Right cardiac atrium (tissue), 5 donors: ENCODE results near the gene GRIP2. TPM values are rescaled to one million over a fixed set of nuclear protein-coding genes. Genes with fewer than 3 reads are reported as not detected.

Experiments
- ATAC-seq, 2 donors: fragments of 200-7000 bp; cut with Tn5 transposase; one replicate each; pipeline versions ENCODE4 v1.8.0 to v1.9.1; 2020; ENCODE audit warnings: moderate library complexity in 2 of 2, mild to moderate bottlenecking in 1 of 2
- DNase-seq, 3 donors: peaks; one replicate each; pipeline ENCODE4 v3.0.0-alpha.2; 2020
- H3K27ac ChIP-seq: one replicate; pipeline ENCODE4 v1.5.1; 2013; ENCODE audit warnings: mild to moderate bottlenecking, low read length, control low read depth, moderate library complexity
- H3K27me3 ChIP-seq: one replicate; pipeline ENCODE4 v1.6.1; 2013; ENCODE audit not compliant: control insufficient read depth, insufficient read depth
- H3K4me1 ChIP-seq: one replicate; pipeline ENCODE4 v1.6.1; 2013; ENCODE audit warnings: low read length; ENCODE audit not compliant: control insufficient read depth, insufficient read depth
- H3K4me3 ChIP-seq: one replicate; pipeline ENCODE4 v1.5.1; 2013; ENCODE audit warnings: low read length, control low read depth
- H3K9me3 ChIP-seq: one replicate; pipeline ENCODE4 v1.6.1; 2013; ENCODE audit warnings: low read length; ENCODE audit not compliant: control insufficient read depth
- WGBS: extraction: QIAGEN DNeasy Blood & Tissue Kit; methylation state at CpG from one replicate; pipeline ENCODE4 v1.1.7; 2013; 5-methylcytosine and 5-hydroxymethylcytosine counted together
- intact Hi-C, 4 donors: fragments of 100-400 bp; cut with DNase I; formaldehyde crosslinking; loops; one replicate each; pipeline versions ENCODE4 v1.11.0 to v1.14.0; 2022 to 2023
- polyA plus RNA-seq: library from polyadenylated mRNA; stranded (reverse); fragments of 200-250 nt; gene quantifications from one replicate; pipeline ENCODE4 v1.2.3, GENCODE V29; 2013
- total RNA-seq, 4 donors: library from RNA; stranded (reverse); fragmentation: NEBNext Ultra II Directional; extraction: Animal tissue kit (Norgen Biotek cat#: 25700); gene quantifications; one replicate each; pipeline ENCODE4 v1.2.1, GENCODE V29; 2021
- donor health status: healthy with polysubstance abuse.
- donor health status: DM: no; HTN: yes; CAD: no.
- donor health status: DM: no; HTN: no; CAD: no.
- donor health status: DM: no; HTN: yes; CAD: no; lungs with severe emphysema.
- donor health status: DM: yes; HTN: yes; CAD: no.

Gene GRIP2
- total and polyA plus RNA-seq, 5 donors, result 8.7 to 14.5 (median 11.8) TPM

GRCh38 chr3:14451844-14452739 is 88.0 kb downstream of the GRIP2 start:
- H3K4me3 ChIP-seq, result no peak overlapping the region
- intact Hi-C loops, result loop anchor here in 2 of 4 donors (10.0 kb wide), 1 partner anchor 47 kb away; the partner anchor contains the start of gene SLC6A6 (in 2 of the 2)
- H3K27me3 ChIP-seq, result no peaks in the 10 kb centered on the region
- H3K4me1 ChIP-seq, result peaks cover 23% of the 10 kb centered on the region
- H3K9me3 ChIP-seq, result no peaks in the 10 kb centered on the region
- DNase-seq (peak; percentile 69 to 83 (median 76)), ATAC-seq (peak; percentile 26 to 60)
- peak overlapping the region; percentile 40 for H3K27ac ChIP-seq
- WGBS, result 43% methylated on average over 17 of the region's 17 CpGs

GRCh38 chr3:14450922-14451606 is 89.1 kb downstream of the GRIP2 start:
- H3K4me1 ChIP-seq, result peaks cover 23% of the 10 kb centered on the region
- no peak overlapping the region for H3K4me3 ChIP-seq
- peak overlapping the region; percentile 9 for H3K27ac ChIP-seq
- no peaks in the 10 kb centered on the region for H3K27me3 ChIP-seq
- H3K9me3 ChIP-seq, result no peaks in the 10 kb centered on the region
- ATAC-seq, result no peak
- intact Hi-C loops, result loop anchor here in 2 of 4 donors (10.0 kb wide), 1 partner anchor 46 kb away; the partner anchor contains the start of gene SLC6A6 (in 2 of the 2)
- WGBS, result 98% methylated on average over 5 of the region's 5 CpGs
- no peak for DNase-seq

- 96% methylated on average over 3 of the region's 3 CpGs for WGBS
- intact Hi-C loops, result loop anchor here in 2 of 4 donors (10.0 kb wide), 1 partner anchor 46 kb away; the partner anchor contains the start of gene SLC6A6 (in 2 of the 2)
- H3K27me3 ChIP-seq, result no peaks in the 10 kb centered on the region
- no peak for ATAC-seq
- H3K4me3 ChIP-seq, result no peak overlapping the region
- peak in 1 of 3 donors; percentile 21 for DNase-seq
- no peak overlapping the region for H3K27ac ChIP-seq
- H3K4me1 ChIP-seq, result peaks cover 23% of the 10 kb centered on the region
- no peaks in the 10 kb centered on the region for H3K9me3 ChIP-seq
Observed at GRCh38 chr3:14450506-14450905, 89.6 kb downstream of the GRIP2 start.

GRCh38 chr3:14448756-14449727 is 91.1 kb downstream of the GRIP2 start:
- WGBS, result 81% methylated on average over 15 of the region's 15 CpGs
- Histone ChIP-seq H3K4me1 (peaks cover 19% of the 10 kb centered on the region), H3K9me3 (no peaks in the 10 kb centered on the region), H3K27me3 (no peaks in the 10 kb centered on the region), H3K27ac (no peak overlapping the region), H3K4me3 (no peak overlapping the region)
- ATAC-seq (no peak), DNase-seq (peak in 2 of 3 donors; percentile 28 to 41)
- intact Hi-C loops, result no loop called here

GRCh38 chr3:14448063-14448462 is 92.1 kb downstream of the GRIP2 start:
- 86% methylated on average over 4 of the region's 4 CpGs for WGBS
- H3K27me3 ChIP-seq, result no peaks in the 10 kb centered on the region
- DNase-seq, result no peak

GRCh38 chr3:14446988-14447570 is 93.1 kb downstream of the GRIP2 start:
- no peak for ATAC-seq
- intact Hi-C loops, result no loop called here
- Histone ChIP-seq H3K4me3 (no peak overlapping the region), H3K27ac (no peak overlapping the region), H3K27me3 (no peaks in the 10 kb centered on the region), H3K4me1 (peaks cover 5% of the 10 kb centered on the region), H3K9me3 (no peaks in the 10 kb centered on the region)
- no peak for DNase-seq
- 98% methylated on average over 1 of the region's 1 CpG for WGBS

More at GRCh38 chr3:14448063-14448462, 92.1 kb downstream of the GRIP2 start:
- Histone ChIP-seq H3K4me3 (no peak overlapping the region), H3K4me1 (peaks cover 11% of the 10 kb centered on the region), H3K27ac (no peak overlapping the region), H3K9me3 (no peaks in the 10 kb centered on the region)
- intact Hi-C loops, result no loop called here
- no peak for ATAC-seq

- H3K9me3 ChIP-seq, result no peaks in the 10 kb centered on the region
- DNase-seq, result no peak
- no peak overlapping the region for H3K4me3 ChIP-seq
- H3K27ac ChIP-seq, result no peak overlapping the region
- ATAC-seq, result no peak
- no peaks in the 10 kb centered on the region for H3K27me3 ChIP-seq
- intact Hi-C loops, result no loop called here
- 98% methylated on average over 4 of the region's 4 CpGs for WGBS
- H3K4me1 ChIP-seq, result no peaks in the 10 kb centered on the region
Observed at GRCh38 chr3:14445773-14446172, 94.4 kb downstream of the GRIP2 start.

- 97% methylated on average over 6 of the region's 6 CpGs for WGBS
- intact Hi-C loops, result no loop called here
- Histone ChIP-seq H3K9me3 (no peaks in the 10 kb centered on the region), H3K27me3 (no peaks in the 10 kb centered on the region), H3K27ac (no peak overlapping the region), H3K4me3 (no peak overlapping the region), H3K4me1 (peaks cover 11% of the 10 kb centered on the region)
- ATAC-seq (no peak), DNase-seq (no peak)
Observed at GRCh38 chr3:14444380-14444779, 95.8 kb downstream of the GRIP2 start.

GRCh38 chr3:14441920-14442300 is 98.2 kb downstream of the GRIP2 start:
- no peak overlapping the region for H3K4me3 ChIP-seq
- no peaks in the 10 kb centered on the region for H3K27me3 ChIP-seq
- peaks cover 22% of the 10 kb centered on the region for H3K4me1 ChIP-seq
- no peak overlapping the region for H3K27ac ChIP-seq
- intact Hi-C loops, result no loop called here
- ATAC-seq (no peak), DNase-seq (peak in 1 of 3 donors; percentile 44)
- H3K9me3 ChIP-seq, result no peaks in the 10 kb centered on the region
- WGBS, result 81% methylated on average over 6 of the region's 6 CpGs
